ENCODE data around the gene SLC26A11.

SLC26A11 gene

DNA sequence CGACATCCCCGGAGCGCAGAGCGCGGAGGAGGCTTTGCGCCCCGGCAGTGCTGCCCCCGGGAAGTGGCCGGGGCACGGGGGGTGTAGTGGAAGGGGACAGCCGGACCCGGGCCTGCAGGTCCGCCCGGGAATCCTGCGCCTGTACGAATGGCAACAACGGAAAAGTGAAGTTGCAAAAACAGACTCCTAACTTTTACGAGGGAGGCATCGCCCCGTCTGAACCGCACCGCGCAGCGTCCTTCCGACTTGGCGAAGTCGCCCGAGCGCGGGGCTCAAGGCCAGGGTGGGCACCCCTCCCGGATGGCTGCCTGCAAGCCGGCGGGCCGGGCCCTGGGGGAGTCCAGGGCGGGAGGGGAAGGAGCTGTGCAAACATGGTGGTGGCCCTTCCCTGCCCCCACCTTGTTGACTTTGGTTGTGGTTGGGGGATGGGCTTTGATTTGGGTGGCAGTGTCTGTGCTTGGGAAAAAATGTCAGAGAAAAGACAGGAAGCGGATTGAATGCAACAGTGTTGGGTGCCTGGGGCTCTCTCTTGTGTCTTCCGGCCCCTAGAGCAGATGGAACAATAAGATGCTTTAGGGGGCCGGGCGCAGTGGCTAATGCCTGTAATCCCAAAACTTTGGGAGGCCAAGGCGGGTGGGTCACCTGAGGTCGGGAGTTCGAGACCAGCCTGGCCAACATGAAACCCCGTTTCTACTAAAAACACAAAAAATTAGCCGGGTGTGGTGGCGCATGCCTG lies 41.1 kb downstream of the SLC26A11 start:
- no peak for DNase-seq (ENCODE audit: low spot score)
- in situ Hi-C loops (cut with MboI; ENCODE audit: low pct_unique_long_range_greater_than_20kb, low sequenced_read_pairs, unreplicated experiment): no loop called here
- TF ChIP-seq, protein P1, sequence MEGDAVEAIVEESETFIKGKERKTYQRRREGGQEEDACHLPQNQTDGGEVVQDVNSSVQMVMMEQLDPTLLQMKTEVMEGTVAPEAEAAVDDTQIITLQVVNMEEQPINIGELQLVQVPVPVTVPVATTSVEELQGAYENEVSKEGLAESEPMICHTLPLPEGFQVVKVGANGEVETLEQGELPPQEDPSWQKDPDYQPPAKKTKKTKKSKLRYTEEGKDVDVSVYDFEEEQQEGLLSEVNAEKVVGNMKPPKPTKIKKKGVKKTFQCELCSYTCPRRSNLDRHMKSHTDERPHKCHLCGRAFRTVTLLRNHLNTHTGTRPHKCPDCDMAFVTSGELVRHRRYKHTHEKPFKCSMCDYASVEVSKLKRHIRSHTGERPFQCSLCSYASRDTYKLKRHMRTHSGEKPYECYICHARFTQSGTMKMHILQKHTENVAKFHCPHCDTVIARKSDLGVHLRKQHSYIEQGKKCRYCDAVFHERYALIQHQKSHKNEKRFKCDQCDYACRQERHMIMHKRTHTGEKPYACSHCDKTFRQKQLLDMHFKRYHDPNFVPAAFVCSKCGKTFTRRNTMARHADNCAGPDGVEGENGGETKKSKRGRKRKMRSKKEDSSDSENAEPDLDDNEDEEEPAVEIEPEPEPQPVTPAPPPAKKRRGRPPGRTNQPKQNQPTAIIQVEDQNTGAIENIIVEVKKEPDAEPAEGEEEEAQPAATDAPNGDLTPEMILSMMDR (IDR thresholded peaks at IDR 0.05; ENCODE audit: extremely low read depth, insufficient read depth, missing control alignments): no peak

DNA sequence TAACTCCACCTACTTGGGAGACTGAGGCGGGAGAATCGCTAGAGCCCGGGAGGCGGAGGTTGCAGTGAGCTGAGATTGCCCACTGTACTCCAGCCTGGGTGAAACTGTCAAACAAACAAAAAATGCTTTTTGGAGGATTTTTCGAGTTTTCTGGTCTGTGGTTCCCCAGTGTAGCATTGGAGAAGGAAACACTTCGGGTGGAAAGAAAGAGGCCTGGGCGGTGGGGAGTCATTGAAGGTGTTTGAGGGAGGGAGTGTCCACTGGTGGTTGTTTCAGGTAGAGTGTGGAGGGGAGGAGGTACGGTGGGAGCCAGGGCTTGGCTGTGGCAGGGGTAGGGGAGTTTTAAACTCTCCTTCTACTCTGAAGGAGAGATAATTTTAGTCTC lies 41.7 kb downstream of the SLC26A11 start:
- TF ChIP-seq, protein P1 (IDR thresholded peaks at IDR 0.05; ENCODE audit: extremely low read depth, insufficient read depth, missing control alignments): no peak
- DNase-seq (ENCODE audit: low spot score): no peak
- in situ Hi-C loops (cut with MboI; ENCODE audit: low pct_unique_long_range_greater_than_20kb, low sequenced_read_pairs, unreplicated experiment): no loop called here

DNA sequence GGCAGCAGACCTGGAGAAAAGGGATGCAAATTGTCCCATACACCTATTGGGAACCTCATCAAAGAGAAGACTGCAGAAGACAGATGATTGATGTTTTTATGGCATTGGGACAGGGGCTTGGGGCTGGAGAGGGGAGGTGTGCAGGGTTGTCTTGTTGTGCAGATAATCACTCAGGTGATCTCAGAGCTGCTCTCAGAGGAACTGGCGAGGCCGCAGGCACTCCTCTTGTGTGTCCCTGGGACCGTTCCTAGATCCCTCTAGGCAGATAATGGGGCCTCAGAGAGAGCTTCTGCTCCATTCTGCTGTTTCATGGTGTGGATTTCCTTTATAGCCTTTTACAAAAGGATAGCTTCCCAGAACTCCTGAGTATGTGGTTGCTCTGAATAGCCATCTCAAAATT lies 42.1 kb downstream of the SLC26A11 start:
- DNase-seq (ENCODE audit: low spot score): no peak
- in situ Hi-C loops (cut with MboI; ENCODE audit: low pct_unique_long_range_greater_than_20kb, low sequenced_read_pairs, unreplicated experiment): no loop called here
- TF ChIP-seq, protein P1 (IDR thresholded peaks at IDR 0.05; ENCODE audit: extremely low read depth, insufficient read depth, missing control alignments): no peak

DNA sequence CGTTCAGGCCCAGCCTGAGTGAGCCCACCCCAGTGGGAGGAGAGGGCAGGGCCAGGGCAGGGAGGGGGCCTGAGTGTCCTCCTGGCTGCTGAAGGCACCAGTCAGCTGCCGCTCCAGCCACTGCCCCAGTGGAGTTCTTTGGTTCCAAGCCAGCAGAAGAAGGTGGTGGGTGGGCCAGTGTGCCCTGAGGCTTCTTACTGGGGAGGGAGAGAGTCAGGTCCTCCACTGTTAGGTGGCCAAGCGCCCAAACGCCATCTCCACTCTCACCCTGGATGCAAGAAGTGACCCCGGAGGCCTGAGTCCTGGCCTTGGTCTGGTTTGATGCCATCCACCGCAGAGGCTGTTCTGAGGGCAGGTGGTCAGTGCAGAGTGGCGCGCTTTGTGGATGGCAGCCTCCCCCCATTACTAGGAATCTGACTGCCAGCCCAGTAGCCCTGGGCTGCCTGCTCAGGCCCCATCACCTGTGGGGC lies 42.6 kb downstream of the SLC26A11 start:
- TF ChIP-seq, protein P1 (IDR thresholded peaks at IDR 0.05; ENCODE audit: extremely low read depth, insufficient read depth, missing control alignments): no peak
- no peak for DNase-seq (ENCODE audit: low spot score)
- in situ Hi-C loops (cut with MboI; ENCODE audit: low pct_unique_long_range_greater_than_20kb, low sequenced_read_pairs, unreplicated experiment): no loop called here

DNA sequence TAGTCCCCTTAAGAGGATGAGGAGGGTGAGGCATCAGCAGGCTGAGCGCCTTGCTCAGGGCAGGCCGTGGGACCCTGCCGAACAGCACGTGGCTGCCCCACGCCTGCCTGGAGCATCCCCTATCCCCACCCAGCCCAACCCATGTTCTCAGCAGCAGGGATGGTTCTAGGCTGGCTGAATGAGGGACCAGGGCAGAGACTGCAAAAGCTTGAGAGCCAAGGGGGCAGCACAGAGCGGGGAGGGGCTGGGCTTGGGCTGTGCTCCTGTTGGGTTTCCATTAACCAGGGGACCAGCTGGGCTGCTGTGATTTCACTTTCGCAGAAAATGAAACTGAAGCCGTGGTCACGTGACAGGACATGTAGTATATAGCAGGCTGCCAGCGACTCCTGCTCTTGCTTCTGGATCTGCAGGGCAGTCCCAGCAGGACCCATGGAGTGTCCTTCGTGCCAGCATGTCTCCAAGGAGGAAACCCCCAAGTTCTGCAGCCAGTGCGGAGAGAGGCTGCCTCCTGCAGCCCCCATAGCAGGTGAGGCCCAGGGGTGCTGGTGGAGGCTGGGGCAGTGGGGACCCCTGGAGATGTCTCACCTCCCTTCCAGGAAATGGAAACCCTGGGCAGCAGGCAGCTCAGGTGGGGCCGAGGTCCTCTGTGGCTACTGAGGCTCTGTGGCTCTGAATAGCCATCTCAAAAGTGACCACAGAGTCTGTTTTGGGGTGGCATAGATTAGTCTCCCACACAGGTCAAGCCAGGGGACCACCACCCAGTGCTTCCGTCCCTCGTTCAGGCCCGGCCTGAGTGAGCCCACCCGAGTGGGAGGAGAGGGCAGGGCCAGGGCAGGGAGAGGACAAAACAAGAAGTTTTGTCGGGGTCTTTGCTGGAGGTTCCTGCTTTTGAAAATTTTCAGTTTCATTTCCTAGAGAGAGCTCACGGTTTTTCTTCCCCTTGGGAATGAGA lies 43.3 kb downstream of the SLC26A11 start:
- TF ChIP-seq, protein P1 (IDR thresholded peaks at IDR 0.05; ENCODE audit: extremely low read depth, insufficient read depth, missing control alignments): peak; percentile 24
- in situ Hi-C loops (cut with MboI; ENCODE audit: low pct_unique_long_range_greater_than_20kb, low sequenced_read_pairs, unreplicated experiment): no loop called here
- DNase-seq (ENCODE audit: low spot score): peak; percentile 90

DNA sequence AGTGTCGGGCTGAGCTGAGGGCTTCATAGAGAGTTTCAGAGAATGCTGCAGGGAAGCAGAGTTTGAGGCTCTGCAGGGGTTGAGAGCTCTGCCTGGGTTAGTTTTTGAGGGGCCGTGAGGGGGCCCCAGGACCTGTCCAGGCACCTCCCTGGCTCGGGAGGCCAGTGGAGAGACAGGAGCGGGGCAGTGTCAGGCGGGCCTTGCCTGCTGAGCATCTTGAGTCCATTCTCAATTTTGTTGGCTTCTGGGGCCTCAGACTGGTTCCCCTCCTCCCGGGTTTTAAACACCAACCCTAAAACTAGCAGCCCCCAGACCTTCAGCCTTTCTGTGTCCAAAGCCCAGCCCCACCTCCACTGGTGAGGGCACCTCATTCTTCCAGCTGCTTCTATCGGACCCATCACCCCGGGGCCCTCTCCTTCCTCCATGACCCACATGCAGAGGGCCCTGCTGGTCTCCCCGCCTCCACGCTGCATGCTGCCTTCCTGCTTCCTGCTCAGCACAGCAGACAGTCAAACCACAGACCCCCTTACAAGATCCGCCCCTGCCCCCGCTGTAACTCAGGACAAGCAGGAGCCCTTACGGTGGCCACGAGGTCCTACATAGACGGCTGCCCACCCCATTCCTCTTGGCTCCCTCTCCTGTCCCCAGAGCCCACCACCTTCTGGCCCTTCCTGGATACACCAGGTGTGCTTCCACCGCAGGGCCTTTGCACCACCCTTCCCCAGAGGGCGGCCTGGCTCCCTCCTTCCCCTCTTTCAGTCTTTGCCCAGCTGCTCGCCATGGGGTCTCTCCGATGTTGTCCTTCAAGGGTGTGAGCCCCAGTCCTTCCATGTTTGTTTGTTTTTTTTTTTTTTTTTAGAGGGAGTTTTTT lies 44.2 kb downstream of the SLC26A11 start:
- no peak for DNase-seq (ENCODE audit: low spot score)
- in situ Hi-C loops (cut with MboI; ENCODE audit: low pct_unique_long_range_greater_than_20kb, low sequenced_read_pairs, unreplicated experiment): no loop called here
- TF ChIP-seq, protein P1 (IDR thresholded peaks at IDR 0.05; ENCODE audit: extremely low read depth, insufficient read depth, missing control alignments): no peak
